Activated T-cell treated with anti-CD3 and anti-CD28 coated beads for 4 hours (primary cell): ENCODE measurements around the gene ACSS2.

Source experiments
- DNase-seq: peaks from one replicate; pipeline ENCODE4 v3.0.0-alpha.2; 2020

Gene ACSS2, protein sequence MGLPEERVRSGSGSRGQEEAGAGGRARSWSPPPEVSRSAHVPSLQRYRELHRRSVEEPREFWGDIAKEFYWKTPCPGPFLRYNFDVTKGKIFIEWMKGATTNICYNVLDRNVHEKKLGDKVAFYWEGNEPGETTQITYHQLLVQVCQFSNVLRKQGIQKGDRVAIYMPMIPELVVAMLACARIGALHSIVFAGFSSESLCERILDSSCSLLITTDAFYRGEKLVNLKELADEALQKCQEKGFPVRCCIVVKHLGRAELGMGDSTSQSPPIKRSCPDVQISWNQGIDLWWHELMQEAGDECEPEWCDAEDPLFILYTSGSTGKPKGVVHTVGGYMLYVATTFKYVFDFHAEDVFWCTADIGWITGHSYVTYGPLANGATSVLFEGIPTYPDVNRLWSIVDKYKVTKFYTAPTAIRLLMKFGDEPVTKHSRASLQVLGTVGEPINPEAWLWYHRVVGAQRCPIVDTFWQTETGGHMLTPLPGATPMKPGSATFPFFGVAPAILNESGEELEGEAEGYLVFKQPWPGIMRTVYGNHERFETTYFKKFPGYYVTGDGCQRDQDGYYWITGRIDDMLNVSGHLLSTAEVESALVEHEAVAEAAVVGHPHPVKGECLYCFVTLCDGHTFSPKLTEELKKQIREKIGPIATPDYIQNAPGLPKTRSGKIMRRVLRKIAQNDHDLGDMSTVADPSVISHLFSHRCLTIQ

DNA sequence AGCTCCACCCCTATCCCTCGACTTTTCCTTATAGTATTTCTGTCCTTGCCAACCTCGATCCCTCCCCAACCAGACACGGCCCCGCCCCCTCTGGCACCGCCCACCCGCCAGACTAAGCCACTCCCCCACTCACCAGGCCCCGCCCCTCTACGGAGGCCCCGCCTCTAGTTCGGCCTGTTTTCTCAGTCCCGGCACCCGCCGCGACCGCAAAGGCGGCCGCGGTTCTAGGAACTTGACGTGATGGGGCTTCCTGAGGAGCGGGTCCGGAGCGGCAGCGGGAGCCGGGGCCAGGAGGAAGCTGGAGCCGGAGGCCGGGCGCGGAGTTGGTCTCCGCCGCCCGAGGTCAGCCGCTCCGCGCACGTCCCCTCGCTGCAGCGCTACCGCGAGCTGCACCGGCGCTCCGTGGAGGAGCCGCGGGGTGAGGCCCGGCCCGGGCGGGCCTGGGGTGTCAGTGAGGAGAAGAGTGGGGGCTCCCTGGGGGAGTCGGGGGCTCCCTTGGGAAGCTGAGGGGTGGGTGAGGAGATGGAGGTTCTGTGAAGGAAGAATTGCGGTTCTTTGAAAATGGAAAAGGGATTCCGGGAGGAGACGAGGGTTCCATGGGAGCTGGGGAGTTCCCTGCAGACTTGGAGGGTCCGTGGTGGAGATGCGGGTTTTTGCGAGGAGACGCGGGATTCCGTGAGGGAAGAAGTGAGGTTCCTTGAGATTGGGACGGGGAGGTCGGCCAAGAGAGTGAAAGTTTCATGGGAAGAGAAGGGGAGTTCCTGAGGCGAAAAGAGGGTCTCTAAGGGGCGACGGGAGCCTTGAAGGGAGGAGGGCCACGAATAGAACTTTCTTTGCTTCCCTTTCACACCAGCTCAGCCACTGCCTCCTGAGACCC, at the start of gene ACSS2:
TSS of gene ACSS2 (plus strand) at position 207 of the 877 bp plus-strand sequence. CDS start at position 241, 34 bp downstream.
- DNase-seq = peak; percentile 98

DNA sequence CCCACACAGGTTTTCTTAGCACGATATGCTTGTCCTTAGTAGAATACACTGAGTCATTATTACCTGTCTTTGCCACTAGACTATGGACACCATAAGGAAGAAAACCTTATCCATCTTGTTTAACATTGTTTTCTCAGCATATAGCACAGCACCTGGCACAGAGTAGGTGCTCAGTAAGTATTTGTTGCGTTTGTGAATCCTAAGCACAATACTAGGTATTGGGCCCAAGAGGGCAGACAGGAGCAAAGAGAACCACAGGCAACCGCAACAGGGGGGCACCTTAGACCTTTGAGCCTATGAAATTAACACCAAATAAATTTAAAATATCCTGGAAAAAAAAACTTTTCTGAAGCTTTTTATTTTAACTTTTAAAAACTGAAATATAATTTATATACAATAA, 47.2 kb upstream of the ACSS2 start:
- DNase-seq = no peak

DNA sequence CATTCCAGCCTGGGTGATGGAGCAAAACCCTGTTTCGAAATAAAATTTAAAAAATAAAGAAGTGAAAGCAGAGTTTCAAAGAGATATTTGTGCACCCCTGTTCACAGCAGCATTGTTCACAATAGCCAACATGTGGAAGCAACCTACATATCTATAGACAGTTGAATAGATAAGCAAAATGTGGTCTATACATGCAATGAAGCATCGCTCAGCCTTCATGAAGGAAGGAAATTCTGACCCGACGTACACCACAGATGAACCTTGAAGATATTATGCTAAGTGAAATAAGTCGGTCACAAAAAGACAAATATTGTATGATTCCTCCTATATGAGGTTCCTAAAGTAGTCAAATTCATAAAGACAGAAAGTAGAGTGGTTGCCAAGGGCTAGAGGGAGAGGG, 44.5 kb upstream of the ACSS2 start:
- no peak for DNase-seq

DNA sequence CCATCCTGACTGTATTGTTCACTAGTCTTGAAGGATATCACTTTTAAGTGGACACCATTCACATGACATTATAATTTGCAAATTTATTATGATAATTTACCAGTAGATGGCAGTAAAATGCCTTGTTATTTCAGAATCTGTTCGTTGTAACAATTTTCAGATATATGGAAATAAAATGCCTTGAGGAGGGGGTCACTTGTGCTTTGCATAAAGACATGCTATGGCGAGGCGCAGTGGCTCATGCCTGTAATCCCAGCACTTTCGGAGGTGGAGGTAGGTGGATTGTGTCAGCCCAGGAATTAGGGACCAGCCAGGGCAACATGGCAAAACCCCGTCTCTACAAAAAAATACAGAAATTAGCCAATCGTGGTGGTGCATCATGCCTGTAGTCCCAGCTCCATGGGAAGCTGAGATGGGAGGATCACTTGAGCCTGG, 41.9 kb upstream of the ACSS2 start:
- DNase-seq = no peak

DNA sequence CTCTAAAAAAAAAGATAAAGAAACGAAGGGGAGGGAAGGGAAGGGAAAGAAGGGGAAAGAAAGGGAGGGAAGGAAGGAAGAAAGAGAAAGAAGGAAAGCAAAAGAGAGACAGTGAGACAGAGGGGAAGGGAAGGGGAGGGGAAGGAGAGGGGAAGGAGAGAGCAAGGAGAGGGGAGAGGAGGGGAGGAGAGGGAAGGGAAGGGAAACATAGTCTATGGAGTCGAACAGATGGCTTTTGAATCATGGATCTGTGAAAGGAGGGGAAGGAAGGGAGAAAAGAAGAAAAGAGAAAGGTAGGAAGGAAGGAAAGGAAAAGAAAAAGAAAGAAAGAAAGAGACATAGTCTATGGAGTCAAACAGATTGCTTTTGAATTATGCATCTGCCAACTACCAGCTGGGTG, 34.3 kb upstream of the ACSS2 start:
- no peak for DNase-seq

DNA sequence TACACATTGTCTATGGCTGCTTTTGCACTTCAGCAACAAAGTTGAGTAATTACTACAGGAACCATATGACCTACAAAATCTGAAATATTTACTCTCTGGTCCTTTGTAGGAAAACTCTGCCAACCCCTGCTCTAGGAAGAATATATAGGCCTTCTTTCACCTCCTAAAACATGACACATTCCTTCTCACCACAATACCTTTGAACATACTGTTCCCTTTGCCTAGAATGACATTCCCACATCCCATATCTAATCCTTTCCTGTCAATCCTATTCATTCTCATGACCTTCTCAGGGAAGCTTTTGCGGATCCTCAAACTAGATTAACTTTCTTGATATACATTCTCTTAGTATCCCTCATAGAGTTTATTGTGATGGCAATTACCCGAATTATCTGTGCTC, 33.0 kb upstream of the ACSS2 start:
- DNase-seq = no peak

DNA sequence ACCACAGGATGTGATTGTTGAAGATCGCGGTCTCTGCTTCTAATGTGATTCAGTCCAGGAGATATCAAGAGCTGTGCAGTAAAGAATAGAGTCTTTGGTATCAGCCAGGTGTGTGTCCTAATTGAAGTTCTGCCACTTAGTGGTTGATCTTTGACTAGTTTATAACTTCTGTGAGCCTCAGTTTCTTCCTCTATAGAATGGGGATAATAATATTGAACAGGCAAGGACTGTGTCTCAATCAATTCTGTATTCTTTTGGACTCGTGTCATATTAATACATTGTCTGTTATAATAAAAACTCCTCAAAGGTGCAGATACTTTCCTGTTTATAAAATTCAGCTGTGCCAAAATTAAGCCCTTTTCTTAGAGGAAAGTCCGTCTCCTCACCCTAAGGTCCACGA, 27.8 kb upstream of the ACSS2 start:
- no peak for DNase-seq

DNA sequence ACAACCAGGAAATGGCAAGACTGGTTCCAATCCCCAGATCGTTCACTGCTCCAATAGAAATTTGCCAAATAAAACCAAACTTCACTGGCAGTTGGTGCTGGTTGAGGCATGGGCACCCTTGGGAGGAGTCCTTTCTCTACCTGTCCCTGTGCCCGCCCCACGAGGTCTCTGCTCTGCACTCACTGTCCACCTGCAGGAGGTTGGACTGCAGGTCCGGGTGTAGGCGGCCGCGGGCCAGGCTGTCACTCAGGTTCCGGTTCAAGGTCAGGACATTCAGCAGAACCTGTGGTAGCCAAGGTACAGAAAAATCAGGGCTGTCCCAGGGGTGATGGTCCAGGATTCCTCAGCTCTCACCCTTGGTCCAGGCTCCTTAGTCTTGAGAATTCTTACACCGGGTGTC, 26.6 kb upstream of the ACSS2 start:
- no peak for DNase-seq

DNA sequence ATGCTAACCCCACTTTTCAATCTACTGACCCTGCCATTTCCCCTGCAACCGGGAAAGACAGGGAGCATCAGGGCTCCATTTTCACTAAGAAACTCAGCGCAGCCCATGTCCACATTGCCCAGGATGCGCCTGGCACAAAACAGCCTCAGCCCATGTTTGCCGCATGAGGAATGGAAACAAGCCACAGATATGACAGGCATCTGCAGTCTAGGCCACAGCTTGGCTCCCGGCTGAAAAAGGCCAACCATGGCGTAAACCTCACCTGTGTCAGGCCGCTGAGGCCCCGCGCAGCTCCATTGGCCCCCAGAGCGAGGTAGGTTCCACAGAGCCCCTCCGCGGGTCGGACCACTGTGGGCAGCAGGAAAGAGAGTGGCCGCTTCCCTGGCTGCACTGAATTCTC, 25.4 kb upstream of the ACSS2 start:
- no peak for DNase-seq

DNA sequence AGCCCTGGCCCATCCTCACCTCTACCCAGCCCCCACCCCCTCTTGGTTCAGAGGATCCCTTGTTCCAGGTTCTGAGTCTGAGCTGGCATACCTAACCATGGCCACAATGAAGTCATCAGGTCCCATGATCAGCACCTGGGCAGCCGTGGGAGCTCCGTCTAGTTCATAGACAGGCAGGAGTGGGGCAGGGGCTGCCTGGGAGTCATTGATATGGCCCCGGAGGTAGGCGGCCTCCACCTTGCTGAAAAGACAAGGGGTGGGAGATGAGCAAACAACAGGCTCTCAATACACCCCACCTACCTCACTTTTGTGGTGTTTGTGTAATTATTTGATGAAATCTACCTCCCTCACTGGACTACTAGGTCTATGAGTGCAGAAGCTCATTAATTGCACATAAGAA, 24.1 kb upstream of the ACSS2 start:
- DNase-seq = no peak

DNA sequence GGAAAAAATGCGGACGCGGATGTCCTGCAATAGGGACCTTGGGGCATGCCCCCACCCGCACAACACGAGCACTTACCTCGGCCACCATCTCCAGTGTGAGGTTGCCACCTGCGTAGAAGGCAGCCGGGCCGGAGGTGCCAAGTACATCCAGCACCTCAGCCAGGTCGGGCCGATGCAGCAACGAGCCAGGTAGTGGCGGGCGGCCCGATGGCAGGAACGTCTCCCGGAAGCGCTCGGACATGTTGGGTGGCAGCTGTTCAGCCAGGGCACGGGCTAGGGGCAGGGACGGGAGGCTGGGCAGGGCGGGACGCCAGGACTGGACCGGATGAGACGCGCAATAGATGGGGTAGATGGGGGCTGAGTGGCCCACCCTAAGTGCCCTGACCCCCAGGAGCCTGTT, 17.0 kb upstream of the ACSS2 start:
- no peak for DNase-seq

DNA sequence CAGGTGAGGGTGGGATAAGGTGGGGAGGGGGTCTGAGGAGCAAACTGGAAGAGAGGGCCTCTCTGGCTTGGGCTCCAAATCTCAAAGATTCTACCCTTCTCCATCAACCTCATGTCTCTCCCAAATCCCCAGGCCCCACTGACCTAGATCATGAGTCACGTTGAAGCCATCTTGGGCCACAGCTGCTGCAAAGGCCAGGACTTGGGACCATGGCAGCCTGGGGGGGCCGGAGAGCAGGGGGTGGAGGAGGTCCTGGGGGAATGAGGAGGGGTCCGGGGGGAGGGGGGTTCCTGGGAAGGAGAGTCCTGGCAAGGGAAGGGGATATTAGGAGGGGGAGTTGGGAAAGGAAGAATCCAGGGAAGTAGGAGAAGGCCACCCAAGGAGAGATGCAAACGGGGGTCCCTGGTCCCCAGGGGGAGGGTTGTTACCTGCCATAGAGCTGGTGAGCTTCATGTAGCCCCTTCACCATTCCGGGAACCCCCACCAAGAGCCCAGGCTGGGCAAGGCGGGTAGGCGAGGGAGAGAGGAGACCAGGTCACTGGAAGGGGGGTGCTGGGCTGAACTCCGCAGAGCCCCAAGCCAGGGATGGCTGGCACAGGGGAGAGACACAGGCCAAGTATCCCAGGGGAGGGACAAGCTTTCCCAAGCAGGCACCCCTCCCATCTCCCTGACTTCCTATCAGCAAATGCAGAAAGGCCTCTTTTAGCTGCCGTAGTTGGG, 16.4 kb upstream of the ACSS2 start:
- no peak for DNase-seq

DNA sequence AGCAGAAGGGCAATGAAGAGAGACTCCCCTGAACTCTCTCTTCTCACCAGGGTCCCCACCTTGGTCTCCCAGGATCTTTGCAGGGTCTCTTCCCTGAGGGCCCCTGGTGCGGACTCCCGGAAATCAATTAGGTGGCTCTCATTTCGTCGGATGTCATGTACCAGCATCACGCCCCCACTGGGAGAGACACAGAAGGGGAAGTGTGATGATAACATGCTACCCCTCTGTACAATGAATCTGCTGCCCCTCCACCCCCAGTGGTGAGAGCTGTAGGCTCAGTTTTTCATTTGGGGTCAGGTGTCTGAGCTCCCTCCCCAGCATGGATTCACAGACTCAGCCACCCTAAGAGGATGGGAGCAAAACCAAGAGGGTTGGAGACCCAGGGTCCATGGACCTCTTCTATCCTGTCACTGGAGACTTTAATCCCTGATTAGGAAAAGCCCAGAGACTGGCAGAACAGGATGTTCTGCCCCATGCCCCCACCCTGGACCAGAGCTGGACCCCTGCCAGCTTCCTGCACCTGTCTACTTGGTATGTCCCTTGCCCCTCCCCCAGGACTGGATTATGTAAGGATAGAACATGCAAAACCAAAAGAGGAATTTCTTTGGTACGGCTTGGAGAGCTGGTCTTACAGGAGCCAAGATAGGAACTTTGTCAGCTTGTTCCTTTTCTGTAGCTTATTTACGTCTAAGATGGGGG, 14.9 kb upstream of the ACSS2 start:
- DNase-seq = no peak

DNA sequence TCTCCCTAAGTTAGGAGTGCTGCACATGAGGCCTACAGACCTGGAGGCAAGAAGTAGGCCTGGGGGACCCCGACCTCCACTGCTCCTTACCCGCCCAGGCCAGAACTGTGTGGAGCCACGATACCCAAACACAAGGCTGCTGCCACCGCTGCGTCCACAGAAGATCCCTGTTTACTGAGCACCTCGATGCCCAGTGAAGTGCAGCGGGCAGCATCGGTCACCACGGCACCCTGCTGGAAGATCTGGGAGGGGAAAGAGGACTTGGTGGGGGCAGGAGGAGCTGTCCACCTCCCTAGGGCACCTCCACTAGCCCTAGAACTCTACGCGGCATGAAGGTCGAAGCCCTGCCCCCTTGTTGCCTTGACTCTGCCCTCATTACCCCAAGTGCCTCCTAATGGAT, 13.7 kb upstream of the ACSS2 start:
- DNase-seq = no peak

DNA sequence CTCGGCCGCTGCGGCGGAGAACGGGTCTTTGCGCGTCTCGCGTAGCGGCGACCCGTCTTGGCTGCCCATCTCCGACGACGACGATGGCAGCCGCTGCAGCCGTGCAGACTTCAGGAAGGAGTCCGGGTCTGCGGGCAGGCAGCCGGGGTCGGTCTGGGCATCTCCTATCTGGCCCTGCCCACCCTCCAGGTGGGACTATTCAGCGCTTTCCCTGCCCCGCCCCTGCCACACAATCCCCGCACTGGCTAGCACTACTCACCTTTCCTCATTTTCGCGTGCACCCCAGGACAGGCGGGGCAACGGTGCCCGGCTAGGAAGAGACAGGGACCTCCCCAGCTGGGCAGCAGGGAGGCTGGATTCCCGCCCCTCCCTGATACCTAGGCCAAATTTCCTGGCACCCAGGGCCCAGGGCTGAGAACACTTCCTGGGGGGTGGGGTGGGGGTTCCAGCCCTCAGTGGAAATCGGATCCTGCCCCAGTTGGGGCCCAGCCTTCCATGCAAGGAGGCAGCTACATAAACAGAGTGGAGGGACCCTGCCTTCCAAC, 12.9 kb upstream of the ACSS2 start:
- DNase-seq = no peak

DNA sequence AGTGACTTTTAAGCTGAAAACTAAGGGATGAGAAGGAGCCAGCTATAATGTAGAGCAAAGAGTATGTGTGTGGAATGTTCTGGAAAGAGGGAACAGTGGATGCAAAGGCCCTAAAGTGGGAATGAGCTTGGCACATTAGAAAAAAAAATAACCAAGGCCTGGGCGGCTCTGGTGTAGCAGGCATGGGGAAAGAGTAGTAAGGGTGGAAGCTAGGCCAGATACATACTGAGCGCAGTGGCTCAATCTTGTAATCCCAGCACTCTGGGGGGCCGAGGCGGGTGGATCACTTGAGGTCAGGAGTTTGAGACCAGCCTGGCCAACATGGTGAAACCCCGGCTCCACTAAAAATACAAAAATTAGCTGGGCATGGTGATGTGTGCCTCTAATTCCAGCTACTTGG, 12.2 kb upstream of the ACSS2 start:
- no peak for DNase-seq

DNA sequence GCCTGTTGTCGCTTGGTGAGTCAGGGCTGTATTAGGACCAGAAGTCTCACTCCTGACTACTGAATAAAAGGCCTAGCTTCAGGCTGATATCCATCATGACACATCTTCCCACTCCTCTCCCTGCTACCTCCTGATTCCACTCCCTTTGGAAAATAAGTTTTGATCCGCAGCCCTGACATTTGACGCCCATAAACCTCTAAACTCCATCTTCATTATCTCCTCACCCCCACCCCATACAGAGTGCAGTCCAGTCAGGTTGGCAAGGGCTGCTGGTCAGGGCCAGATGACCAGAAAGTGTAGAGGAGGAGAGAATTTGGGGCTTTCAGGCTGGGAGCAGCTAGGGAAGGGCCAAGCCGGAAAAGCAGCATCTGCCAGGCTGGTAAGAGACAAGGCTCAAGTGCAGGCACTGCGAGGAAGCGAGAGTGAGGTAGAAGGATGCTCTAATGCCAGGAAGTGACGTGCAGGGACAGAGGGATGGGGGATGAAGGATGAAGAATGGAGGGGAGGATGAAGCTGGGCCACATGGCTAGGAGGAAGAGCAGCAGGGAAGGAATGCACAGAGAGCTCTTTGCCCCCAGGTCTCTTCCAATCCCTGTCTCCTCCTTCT, 5.0 kb upstream of the ACSS2 start:
- DNase-seq = no peak

DNA sequence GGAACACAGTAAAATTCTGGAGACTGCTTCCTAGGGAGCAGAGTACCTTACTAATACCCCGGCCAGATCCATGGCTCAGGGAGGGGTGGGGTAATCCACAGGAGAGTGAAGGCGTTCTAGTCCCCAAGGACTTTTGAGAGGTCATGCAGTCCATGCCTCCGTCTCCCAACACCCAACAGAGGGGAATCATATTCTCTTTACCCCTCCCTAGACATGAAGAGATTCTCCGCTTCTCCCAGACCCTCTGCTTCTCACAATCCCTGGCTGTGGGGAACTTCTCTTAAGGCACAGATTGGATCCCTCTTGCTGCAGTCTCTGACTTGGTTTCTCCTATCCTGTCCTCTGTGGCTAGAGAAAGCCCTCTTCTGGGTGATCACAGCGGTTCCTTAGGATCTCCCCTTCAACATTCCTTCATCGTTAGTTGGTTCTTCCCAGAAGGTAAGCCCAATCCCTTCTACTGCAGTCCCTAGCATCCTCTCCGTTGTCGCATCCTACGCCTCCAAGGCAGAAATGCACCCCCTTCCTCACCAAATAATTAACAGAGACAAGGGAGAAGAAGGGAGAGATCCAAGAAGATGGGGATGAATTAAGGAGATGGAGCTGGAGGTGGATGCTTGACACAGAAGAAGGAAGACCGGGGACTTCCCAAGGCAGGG, 4.3 kb upstream of the ACSS2 start:
- DNase-seq = no peak

DNA sequence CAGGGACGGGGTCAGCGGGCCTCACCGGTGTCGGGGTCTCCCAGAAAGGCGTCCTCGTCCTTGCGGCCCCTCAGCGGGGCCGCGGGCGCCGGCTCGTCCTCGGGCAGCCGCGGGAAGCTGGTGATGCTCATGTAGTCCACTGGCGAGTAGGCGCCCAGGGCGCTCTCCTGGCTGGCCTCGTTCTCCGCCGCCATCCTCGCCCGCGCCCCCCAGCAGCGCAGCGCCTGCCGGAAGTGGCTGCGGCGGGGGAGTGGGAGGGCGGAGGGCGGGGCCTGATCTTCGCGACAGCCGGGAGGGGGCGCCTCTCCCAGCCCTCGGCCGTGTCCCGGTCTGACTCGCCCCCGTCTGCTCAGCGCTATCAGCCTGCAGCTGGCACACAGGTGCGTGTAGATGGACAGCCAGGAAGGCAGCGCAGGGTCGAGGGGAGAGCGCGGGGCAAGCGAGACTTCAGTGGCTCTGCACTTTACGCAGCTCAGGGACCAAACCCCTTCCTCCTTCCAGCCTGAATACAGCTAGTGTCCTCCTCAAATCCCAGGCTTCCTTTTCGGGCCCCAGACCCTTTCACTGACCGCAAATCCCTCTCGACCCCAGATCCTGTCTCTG, 3.7 kb upstream of the ACSS2 start, which contains the start of gene GGT7:
TSS of gene GGT7 (minus strand) at position 235 of the 603 bp plus-strand sequence. CDS start at position 194, 41 bp downstream.
- peak; percentile 88 for DNase-seq

DNA sequence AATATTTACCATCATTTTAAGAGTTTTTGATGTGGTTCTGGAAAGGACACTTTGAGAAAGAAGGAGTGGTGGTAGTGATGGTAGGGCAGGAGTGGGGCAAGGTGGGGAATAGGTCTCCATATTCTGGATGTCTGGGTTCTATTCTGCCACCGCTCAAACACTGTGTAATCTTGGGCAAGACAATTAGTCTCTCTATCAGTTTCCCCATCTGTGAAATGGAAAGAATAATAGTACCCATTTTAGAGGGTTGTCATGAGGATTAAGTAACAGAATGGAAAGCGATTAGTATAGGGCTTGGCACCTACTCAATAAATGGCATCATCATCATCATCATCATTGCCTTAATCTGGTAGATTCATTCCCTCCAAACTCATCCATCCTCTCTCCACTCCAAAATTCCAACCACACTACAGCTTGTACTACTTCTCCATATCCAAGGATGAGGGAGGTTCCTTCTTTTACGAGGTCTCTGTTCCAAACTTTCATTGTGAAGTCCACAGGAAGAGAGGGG, 2.8 kb upstream of the ACSS2 start:
- no peak for DNase-seq
